Fibroblast of the aortic adventitia (primary cell): ENCODE results near the gene PARP16. TPM values are rescaled to one million over a fixed set of nuclear protein-coding genes. Genes with fewer than 3 reads are reported as not detected.

ENCODE experiments used
- DNase-seq: peaks from one replicate; pipeline ENCODE4 v3.0.0-alpha.2; 2010; ENCODE audit warnings: low read depth
- H3K4me3 ChIP-seq: 2 replicates; pipeline ENCODE4 v1.5.1; 2011; ENCODE audit warnings: low read depth, mild to moderate bottlenecking, control low read depth, low read length, moderate library complexity
- total RNA-seq: library from RNA; depleted of rRNA; stranded (reverse); fragments of >200 nt; gene quantifications from 2 replicates; pipeline ENCODE4 v1.2.3, GENCODE V29; 2012; ENCODE audit warnings: low replicate concordance
- TF ChIP-seq, protein P1 (sequence below): IDR thresholded peaks from 2 replicates; pipeline ENCODE4 v1.5.1; 2011; ENCODE audit warnings: mild to moderate bottlenecking, low read length, control low read depth, inconsistent platforms; ENCODE audit not compliant: insufficient read depth

Gene PARP16
- total RNA-seq, 1 donor: 4.7 TPM

DNA sequence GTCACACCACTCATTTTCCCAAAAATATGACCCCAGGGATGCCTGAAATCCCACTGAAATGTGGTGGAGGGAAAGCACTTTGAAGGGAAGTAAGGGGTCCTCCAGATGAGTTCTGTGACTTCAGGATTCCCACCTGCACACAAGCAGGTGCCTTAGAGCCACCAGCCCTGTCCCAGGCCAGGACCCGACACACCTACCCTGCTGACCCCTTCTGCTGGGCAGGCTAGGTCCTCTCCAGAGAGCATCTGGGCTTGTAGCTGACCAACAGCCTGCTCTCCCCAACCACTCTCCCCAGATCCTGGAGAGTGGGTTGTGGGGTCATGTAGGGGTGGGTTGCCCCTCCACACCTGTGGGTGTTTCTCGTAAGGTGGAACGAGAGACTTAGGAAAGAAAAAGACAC is 60.5 kb downstream of the PARP16 start:
- no peak overlapping the region for H3K4me3 ChIP-seq
- TF ChIP-seq, protein P1, sequence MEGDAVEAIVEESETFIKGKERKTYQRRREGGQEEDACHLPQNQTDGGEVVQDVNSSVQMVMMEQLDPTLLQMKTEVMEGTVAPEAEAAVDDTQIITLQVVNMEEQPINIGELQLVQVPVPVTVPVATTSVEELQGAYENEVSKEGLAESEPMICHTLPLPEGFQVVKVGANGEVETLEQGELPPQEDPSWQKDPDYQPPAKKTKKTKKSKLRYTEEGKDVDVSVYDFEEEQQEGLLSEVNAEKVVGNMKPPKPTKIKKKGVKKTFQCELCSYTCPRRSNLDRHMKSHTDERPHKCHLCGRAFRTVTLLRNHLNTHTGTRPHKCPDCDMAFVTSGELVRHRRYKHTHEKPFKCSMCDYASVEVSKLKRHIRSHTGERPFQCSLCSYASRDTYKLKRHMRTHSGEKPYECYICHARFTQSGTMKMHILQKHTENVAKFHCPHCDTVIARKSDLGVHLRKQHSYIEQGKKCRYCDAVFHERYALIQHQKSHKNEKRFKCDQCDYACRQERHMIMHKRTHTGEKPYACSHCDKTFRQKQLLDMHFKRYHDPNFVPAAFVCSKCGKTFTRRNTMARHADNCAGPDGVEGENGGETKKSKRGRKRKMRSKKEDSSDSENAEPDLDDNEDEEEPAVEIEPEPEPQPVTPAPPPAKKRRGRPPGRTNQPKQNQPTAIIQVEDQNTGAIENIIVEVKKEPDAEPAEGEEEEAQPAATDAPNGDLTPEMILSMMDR: no peak
- DNase-seq: no peak

DNA sequence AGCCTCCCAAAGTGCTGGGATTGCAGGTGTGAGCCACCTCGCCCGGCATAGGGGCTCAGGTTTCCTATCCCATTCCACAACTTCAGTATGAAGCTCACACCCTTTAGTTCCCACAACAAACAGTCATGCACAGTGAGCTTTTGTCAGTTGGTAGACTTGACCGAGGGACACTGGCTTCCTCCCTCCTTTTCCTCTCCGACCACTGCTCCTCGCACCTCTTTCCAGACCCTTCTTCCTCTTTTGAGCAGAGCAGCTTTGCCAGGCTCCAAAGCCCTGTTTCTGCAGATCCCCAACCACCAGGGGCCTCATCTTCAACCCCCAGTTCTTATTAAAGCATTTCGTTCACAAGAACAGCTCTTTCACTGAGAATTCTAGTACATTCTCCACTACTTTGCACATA is 62.7 kb downstream of the PARP16 start:
- DNase-seq: no peak
- no peak overlapping the region for H3K4me3 ChIP-seq
- TF ChIP-seq, protein P1: no peak

DNA sequence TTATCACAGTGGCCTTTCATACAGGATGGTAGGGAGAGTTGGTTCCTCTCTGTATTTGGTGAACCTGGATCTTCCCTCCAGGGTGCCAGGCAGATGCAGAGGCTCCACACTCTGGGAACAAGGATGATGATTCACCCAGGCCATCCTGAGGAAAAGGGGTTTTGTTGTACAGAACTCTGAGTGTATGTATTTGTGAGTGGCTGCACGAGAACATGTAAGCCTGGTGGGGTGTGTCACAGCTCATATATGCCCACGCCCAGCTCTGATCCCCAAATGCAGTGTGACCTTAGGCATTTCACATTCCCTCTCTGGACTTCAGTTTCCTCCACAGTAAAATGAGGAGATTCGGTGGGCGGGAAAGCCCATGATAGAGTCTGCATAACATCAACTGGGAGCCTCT is 63.8 kb downstream of the PARP16 start:
- no peak for DNase-seq
- TF ChIP-seq, protein P1: no peak
- no peak overlapping the region for H3K4me3 ChIP-seq

DNA sequence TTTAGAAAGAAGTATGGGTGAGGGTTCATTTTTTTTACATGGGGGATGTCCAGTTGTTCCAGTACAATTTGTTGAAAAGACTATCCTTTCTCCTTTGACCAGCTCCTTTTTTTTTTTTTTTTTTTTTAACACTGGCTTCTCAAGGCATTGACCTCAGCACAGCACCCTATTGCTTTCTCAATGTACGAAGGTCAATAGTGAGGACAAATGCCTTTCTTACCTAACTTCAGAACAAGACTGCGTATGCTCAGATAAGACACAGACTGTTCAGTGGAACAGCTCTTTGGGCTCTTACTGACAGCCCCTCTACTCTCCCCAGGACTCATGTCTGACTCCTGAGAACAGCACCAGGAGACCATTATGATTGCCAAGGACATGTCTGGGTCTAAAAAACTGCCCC is 65.0 kb downstream of the PARP16 start:
- no peak overlapping the region for H3K4me3 ChIP-seq
- TF ChIP-seq, protein P1: no peak
- no peak for DNase-seq

DNA sequence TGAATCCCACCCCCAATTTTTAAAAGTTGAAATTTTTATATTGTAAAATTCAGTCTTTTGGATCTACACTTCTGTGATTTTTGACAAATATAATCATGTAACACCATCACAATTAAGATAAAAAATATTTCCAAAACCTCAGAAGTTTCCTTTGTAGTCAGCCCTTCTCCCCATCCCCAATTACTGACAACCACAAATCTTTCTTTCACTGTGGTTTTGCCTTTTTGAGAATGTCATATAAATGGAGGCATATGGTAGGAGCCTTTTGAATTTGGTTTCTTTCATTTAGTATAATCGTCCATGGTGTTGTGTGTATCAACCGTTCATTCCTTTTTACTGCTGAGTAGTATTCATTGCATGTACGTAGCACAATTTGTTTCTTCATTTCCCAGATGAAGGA is 67.5 kb downstream of the PARP16 start:
- TF ChIP-seq, protein P1: no peak
- no peak overlapping the region for H3K4me3 ChIP-seq
- no peak for DNase-seq

DNA sequence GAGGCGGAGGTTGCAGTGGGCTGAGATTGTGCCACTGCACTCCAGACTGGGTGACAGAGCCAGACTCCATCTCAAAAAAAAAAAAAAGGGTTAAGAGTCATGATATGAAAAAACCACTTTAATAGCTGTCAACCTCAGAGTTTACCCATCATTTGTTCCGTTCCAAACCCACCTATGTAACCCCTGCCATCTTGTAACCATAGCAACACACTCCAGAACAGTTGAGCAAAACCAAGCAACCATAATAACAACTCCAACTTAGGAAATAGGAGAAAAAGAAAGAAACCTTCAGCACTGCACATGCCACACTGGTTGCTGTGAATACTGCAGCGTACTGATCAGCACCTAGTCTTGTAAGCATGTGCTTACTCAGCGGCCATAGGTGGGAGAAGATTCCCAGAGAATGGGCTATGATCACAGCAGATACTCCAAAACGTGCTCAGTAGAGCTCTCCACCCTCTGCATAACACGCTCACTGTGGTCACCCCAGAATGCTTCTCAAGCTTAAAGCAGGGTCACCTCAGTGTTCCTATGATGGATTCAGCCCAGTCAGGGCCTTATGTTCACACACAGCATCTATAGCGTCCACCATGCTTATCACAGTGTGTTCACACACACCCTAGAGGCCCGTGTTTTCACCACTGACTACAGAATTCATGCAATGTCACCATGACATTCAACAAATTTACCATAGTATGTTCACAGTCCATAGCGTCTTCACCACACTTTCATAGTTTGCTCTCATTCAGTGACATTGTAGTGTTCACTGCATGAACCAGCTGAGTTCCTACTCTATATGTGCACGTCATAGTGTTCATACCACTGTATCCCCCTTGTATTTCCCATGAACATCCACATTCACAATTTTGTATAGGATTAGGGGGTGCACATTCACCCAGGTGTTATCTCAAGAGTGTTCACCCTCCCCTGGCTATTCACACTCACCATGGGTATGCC is 68.9 kb downstream of the PARP16 start:
- DNase-seq: no peak
- TF ChIP-seq, protein P1: no peak
- H3K4me3 ChIP-seq: no peak overlapping the region
